T-helper 2 cell (primary cell): ENCODE data around the gene FBXO31.
"Not testable (repeated sequence)": the region's sequence is repeated elsewhere in the genome, so short reads cannot be mapped to it uniquely, and the experiment has no call there.

Experiments used
- DNase-seq, 5 experiments: peaks; one replicate each; pipeline versions ENCODE4 v3.0.0 to v3.0.0-alpha.2; 2012 to 2022

FBXO31 gene

GRCh38 chr16:87410968-87411367, 27.4 kb upstream of the FBXO31 start:
- no peak for DNase-seq

DNA sequence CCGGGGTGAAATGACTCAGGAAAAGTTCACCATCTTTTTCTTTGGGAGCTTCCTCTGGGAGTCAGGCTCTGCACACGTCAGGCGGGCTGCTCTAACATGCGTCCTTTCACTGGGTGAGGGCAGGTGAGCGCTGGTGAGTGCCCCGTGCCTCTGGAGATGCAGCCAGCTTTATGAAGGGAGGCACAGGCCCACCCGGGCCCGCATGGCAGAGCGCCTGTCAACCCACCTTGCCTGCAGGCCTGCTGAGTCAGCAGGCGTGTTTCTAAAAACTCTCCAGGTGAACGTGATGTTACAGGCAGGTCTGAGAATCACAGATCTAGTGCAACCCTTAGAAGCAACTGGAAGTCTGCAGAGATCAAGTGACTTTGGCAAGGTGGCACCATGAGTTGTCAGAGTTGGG, 27.0 kb upstream of the FBXO31 start:
- no peak for DNase-seq

- no peak for DNase-seq
Measured at GRCh38 chr16:87409781-87410180, 26.2 kb upstream of the FBXO31 start.

DNA sequence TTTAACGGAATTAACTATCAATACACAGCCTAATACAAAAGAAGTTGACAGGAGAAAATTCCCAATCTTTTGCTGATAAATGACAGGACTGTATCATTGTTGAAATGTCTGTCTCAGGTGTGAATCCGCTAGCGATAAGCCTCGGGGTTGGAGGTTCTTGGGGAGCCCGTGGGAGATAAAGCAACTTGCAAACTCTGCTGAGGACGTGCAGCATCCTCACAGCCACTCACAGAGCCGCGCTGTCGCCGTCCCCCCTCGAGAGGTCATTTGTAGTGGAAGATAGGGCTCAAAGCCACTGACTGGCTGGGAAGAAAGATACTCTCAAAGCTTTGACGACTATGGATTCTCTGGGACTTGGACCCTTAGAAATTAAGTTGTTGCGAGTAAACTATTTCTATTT, 25.6 kb upstream of the FBXO31 start:
- DNase-seq = no peak

DNA sequence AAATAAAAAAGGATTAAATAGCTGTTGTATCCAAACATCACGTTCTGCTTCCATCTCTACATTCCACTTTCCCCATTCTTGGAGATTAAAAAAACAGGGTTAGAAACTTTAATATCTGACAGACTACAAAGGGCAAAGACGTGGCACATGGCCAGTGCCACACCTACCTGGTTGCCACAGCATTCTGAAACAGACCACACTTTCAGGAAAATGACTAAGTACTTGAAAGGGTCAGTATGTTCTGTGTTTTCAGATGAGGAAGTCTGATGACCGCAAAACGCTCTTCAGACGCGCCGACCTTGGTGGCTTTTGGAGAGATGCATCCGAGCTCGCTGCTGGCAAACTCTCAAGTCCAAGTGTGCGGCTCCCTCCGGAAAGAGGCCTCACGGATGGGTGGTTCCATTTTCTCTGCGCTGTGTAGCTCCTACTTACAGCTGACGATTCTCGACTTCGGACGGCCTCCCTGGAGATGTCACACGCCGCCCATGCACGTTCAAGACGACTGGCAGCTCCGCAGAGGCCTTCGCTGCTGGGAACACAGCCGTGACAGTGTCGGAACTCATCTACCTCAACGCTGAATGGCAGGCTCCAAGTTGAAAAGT, 24.0 kb upstream of the FBXO31 start:
- peak in 1 of 5 experiments; percentile 24 for DNase-seq

DNA sequence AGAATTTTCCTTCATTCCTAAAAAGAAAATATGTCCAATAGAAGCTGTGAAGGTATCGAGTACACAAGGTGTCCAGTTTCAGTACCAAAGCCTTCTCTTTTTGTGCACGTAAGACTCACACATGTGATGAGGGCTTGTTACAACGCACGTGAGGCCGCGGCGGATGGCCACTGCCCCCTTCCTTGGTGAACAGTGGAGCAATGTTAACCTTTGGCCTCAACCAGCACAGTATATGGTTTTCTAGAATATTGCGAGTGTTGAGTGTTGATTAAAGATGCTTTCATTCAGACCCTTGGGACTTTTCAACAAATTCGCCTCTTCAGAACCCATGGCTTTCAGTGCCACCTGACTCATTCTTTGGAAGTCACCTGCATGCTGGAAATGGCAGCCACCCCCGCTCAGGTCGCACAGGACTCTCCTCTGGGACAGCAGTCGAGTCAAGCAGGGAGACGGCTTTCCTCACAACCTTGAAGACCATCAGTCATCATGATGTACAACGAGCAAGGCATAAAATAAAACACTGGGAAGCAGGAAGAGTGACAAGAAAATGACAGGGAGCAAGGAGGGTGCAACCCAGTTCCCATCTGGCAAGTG, 23.0 kb upstream of the FBXO31 start:
- no peak for DNase-seq

DNA sequence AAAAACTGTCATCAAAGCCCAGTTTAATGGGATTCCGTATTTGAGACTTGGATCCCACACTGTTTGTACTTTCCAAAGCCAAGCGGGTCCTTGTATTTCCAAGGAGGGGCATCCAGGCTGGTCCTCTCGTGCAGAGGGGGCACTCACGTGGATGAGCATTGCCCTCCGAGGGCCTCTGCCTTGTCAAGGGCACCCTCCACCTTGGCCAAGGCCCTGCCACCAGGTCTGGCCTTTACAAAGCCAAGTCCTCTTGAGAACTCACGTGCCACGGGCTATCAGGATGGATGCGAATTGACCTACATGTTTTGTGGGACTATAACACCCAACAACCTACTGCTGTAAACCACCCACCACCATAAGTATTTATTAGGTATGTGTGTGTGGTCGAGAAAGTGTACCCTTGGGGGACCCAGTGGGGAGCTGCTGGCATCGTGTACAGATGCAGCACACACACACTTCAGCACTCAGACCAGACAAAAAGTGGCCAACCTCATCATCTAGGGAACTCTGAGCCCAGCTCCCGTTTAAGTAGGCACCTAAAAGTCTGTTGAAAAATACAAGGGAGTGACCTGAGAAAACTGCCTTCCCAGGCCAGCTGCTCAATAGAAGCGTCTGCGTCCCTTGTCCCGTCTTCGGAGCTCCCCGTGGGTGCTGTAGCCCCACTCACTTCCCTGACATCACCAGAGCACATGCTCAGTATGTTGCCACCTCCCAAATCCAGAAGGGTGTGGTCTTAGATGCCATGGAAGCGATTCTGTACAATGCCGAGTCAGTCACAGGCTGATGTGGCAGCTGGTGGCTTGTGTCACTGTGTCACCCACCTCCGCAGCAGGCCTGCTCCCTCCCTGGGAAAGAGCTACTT, 21.4 kb upstream of the FBXO31 start:
- DNase-seq = no peak

DNA sequence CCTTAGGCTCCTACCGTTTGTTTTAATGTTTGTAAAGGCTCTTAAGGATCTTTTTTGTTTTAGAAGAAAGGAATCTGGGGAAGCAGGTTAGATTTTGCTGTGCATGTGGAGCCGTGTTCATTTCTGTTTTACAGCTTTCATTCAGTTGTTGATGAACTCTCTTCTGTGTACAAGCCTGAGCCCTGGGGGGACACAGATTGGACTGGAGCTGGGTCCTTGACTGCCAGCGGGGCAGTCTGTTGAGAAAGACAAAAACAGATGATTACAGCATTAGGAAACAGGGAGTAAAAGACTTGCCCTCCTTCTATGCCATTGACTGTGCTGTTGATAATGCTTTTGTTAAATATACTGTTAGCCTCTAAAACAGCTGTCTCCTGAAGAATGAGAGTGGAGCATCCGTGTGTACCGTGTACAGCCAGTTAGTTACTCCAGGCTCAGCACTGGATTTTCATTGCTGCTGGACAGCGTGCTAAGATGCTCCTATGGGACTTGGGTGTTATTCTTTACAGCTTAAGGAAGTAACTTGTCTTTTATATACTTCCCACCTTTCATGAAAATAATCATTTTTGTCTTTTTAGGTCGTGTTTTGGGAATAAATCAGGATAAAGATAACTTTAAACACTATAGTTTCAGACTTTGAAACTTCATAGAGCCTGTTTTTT, 11.7 kb upstream of the FBXO31 start:
- DNase-seq = no peak

- no peak for DNase-seq
Measured at GRCh38 chr16:87393680-87394055, 10.1 kb upstream of the FBXO31 start.

GRCh38 chr16:87392821-87393679, 9.5 kb upstream of the FBXO31 start:
- peak in 2 of 5 experiments; percentile 26 to 54 for DNase-seq

GRCh38 chr16:87391950-87392820, 8.6 kb upstream of the FBXO31 start, which contains the start of gene MAP1LC3B:
TSS of gene MAP1LC3B (plus strand) at chr16:87392336. CDS start at chr16:87392428, 92 bp downstream.
- peak; percentile 95 to 99 (median 97) for DNase-seq

DNA sequence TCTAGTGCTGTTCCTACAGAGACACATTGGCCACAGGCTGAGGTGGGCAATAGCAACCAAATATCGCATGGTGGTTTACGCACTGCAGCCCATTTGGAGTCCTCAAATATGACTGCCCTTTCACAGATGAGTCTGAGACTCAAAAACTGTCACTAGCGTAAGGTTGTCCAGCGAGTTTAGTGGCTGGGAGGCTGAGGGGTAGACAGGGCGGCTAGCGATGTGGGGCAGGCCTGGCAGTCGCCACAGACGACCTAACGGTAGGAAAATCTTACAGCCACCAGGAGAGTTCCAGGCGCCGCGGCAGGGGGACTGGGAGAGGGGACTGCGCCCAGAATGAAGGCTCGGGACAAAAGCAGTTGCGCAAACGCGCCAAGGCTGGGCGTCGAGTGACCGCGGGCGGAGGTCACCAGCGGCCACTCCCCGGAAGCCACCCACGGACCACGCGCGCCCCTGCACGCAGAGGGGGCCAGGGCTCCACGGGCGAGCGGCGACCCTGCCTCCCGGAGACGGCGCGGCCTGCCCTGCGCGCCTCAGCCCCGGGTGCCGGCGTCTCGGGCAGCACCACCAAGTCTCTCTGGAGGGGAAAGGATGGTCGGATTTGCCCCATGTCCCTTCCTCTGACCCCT, 7.9 kb upstream of the FBXO31 start:
- DNase-seq = no peak

DNA sequence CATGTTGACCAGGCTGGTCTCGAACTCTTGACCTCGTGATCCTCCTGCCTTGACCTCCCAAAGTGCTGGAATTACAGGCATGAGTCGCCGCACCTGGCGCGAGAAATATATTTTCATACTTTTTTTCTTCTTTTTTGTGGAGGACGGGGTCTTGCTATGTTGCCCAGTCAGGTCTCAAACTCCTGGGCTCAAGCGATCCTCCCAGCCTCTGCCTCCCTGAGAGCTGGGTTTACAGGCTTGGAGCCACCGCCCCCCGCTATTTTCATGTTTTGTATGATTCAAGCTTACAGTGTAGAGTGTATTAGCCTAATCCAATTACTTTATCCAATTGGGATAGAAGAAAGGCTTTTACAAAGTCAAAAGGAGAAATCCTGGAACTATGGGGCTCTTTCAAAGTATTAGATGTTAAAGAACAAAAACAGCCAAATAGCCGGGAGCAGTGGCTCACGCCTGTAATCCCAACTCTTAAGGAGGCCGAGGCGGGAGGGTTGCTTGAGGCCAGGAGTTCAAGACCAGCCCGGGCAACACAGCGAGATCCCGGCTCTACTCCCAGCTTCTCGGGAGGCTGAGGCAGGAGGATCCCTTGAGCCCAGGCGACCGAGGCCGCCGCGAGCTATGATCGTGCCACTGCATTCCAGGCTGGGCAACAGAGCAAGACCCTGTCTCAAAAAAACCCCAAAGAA, 7.2 kb upstream of the FBXO31 start:
- no peak for DNase-seq

- not testable (repeated sequence) for DNase-seq
Measured at GRCh38 chr16:87389914-87390313, 6.3 kb upstream of the FBXO31 start.

GRCh38 chr16:87389245-87389644, 5.7 kb upstream of the FBXO31 start:
- no peak for DNase-seq

DNA sequence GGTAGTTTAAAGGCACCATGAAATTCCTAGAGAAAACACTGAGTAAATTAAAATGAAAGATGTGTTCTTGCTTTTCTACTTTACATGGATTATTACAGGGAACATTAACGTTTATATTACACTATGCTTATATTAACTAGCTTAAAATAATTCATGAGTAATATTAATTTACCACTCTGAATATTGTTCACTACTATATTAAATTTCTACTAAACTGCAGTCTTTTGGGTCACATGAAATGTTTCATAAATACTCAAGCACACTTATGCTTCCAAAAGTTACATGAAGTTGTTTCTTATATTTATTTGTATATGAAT, 5.2 kb upstream of the FBXO31 start:
- DNase-seq = no peak

GRCh38 chr16:87387942-87388817, 4.6 kb upstream of the FBXO31 start:
- DNase-seq = peak; percentile 50 to 99 (median 83)

DNA sequence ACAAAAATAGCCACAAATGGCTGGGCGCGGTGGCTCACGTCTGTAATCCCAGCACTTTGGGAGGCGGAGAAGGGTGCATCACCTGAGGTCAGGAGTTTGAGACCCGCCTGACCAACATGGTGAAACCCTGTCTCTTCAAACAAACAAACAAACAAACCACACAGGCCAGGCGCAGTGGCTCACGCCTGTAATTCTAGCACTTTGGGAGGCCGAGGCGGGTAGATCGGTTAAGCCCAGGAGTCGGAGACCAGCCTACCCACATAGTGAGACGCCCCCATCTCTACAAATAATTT, 1.2 kb upstream of the FBXO31 start:
- not testable (repeated sequence) for DNase-seq

GRCh38 chr16:87384162-87384874, 742 bp upstream of the FBXO31 start:
- no peak for DNase-seq
